Renal cortex interstitium (tissue), 15 donors: ENCODE results near the gene HOXD8. TPM values are rescaled to one million over a fixed set of nuclear protein-coding genes. Genes with fewer than 3 reads are reported as not detected.

Source experiments
- DNase-seq, 11 donors: peaks; one replicate each; pipeline ENCODE4 v3.0.0-alpha.2; 2013; ENCODE audit warnings: low read depth in 9 of 11, low spot score in 4 of 11; ENCODE audit errors: extremely low read depth in 1 of 11
- long read RNA-seq, 16 experiments: transcript quantifications; one replicate each; lab custom pipeline, GENCODE V29; 2026
- polyA plus RNA-seq, 3 donors: library from polyadenylated mRNA; unstranded; fragments of 120-200 nt; gene quantifications; one replicate each; pipeline ENCODE4 v1.2.1, GENCODE V29; 2013; ENCODE audit not compliant: insufficient read length in 3 of 3

The HOXD8 gene
- polyA plus RNA-seq = 100 to 1,000 TPM; 169 to 187 (median 181) TPM
- long read RNA-seq, donor 1, transcript HOXD8-203 (2 exons, 1,268 nt) = minor isoform, 11 of 58 reads
- long read RNA-seq, donor 1, transcript HOXD8-201 (2 exons, 1,917 nt) = major isoform, 20 of 58 reads
- long read RNA-seq, donor 1, partial matches to known transcripts = 0 of 58 reads
- long read RNA-seq, donor 1, other reads (novel, unspliced or antisense) = 25 of 58 reads
- long read RNA-seq, donor 2, transcript HOXD8-201 (2 exons, 1,917 nt) = major isoform, 13 of 42 reads
- long read RNA-seq, donor 2, transcript HOXD8-203 (2 exons, 1,268 nt) = major isoform, 13 of 42 reads
- long read RNA-seq, donor 2, partial matches to known transcripts = 0 of 42 reads
- long read RNA-seq, donor 2, other reads (novel, unspliced or antisense) = 13 of 42 reads
- long read RNA-seq, donor 3, transcript HOXD8-202 (3 exons, 1,608 nt) = minor isoform, 10 of 102 reads
- long read RNA-seq, donor 3, transcript HOXD8-203 (2 exons, 1,268 nt) = minor isoform, 17 of 102 reads
- long read RNA-seq, donor 3, transcript HOXD8-201 (2 exons, 1,917 nt) = major isoform, 45 of 102 reads
- long read RNA-seq, donor 3, partial matches to known transcripts = 0 of 102 reads
- long read RNA-seq, donor 3, other reads (novel, unspliced or antisense) = 30 of 102 reads
- long read RNA-seq, donor 4, transcript HOXD8-203 (2 exons, 1,268 nt) = minor isoform, 13 of 59 reads
- long read RNA-seq, donor 4, transcript HOXD8-201 (2 exons, 1,917 nt) = major isoform, 18 of 59 reads
- long read RNA-seq, donor 4, partial matches to known transcripts = 0 of 59 reads
- long read RNA-seq, donor 4, other reads (novel, unspliced or antisense) = 24 of 59 reads
- long read RNA-seq, donor 5 = 0 reads
- long read RNA-seq, donor 6, transcript HOXD8-201 (2 exons, 1,917 nt) = major isoform, 19 of 55 reads
- long read RNA-seq, donor 6, transcript HOXD8-203 (2 exons, 1,268 nt) = minor isoform, 16 of 55 reads
- long read RNA-seq, donor 6, partial matches to known transcripts = 0 of 55 reads
- long read RNA-seq, donor 6, other reads (novel, unspliced or antisense) = 18 of 55 reads
- long read RNA-seq, donor 7, transcript HOXD8-201 (2 exons, 1,917 nt) = major isoform, 15 of 74 reads
- long read RNA-seq, donor 7, transcript HOXD8-203 (2 exons, 1,268 nt) = minor isoform, 14 of 74 reads
- long read RNA-seq, donor 7, partial matches to known transcripts = 0 of 74 reads
- long read RNA-seq, donor 7, other reads (novel, unspliced or antisense) = 43 of 74 reads
- long read RNA-seq, donor 8, transcript HOXD8-201 (2 exons, 1,917 nt) = major isoform, 31 of 66 reads
- long read RNA-seq, donor 8, transcript HOXD8-202 (3 exons, 1,608 nt) = minor isoform, 8 of 66 reads
- long read RNA-seq, donor 8, transcript HOXD8-203 (2 exons, 1,268 nt) = minor isoform, 27 of 66 reads
- long read RNA-seq, donor 8, partial matches to known transcripts = 0 of 66 reads
- long read RNA-seq, donor 8, other reads (novel, unspliced or antisense) = 0 of 66 reads
- long read RNA-seq, donor 9, transcript HOXD8-201 (2 exons, 1,917 nt) = major isoform, 23 of 47 reads
- long read RNA-seq, donor 9, transcript HOXD8-203 (2 exons, 1,268 nt) = minor isoform, 17 of 47 reads
- long read RNA-seq, donor 9, partial matches to known transcripts = 0 of 47 reads
- long read RNA-seq, donor 9, other reads (novel, unspliced or antisense) = 5 of 47 reads
- long read RNA-seq, donor 10, transcript HOXD8-203 (2 exons, 1,268 nt) = minor isoform, 14 of 69 reads
- long read RNA-seq, donor 10, transcript HOXD8-202 (3 exons, 1,608 nt) = minor isoform, 5 of 69 reads
- long read RNA-seq, donor 10, transcript HOXD8-201 (2 exons, 1,917 nt) = major isoform, 21 of 69 reads
- long read RNA-seq, donor 10, partial matches to known transcripts = 0 of 69 reads
- long read RNA-seq, donor 10, other reads (novel, unspliced or antisense) = 29 of 69 reads
- long read RNA-seq, donor 11, transcript HOXD8-201 (2 exons, 1,917 nt) = major isoform, 20 of 60 reads
- long read RNA-seq, donor 11, transcript HOXD8-203 (2 exons, 1,268 nt) = minor isoform, 13 of 60 reads
- long read RNA-seq, donor 11, partial matches to known transcripts = 0 of 60 reads
- long read RNA-seq, donor 11, other reads (novel, unspliced or antisense) = 25 of 60 reads
- long read RNA-seq, donor 12, transcript HOXD8-201 (2 exons, 1,917 nt) = major isoform, 15 of 52 reads
- long read RNA-seq, donor 12, transcript HOXD8-203 (2 exons, 1,268 nt) = major isoform, 15 of 52 reads
- long read RNA-seq, donor 12, partial matches to known transcripts = 0 of 52 reads
- long read RNA-seq, donor 12, other reads (novel, unspliced or antisense) = 21 of 52 reads
- long read RNA-seq, donor 13, transcript HOXD8-201 (2 exons, 1,917 nt) = major isoform, 51 of 102 reads
- long read RNA-seq, donor 13, transcript HOXD8-202 (3 exons, 1,608 nt) = minor isoform, 7 of 102 reads
- long read RNA-seq, donor 13, transcript HOXD8-203 (2 exons, 1,268 nt) = minor isoform, 39 of 102 reads
- long read RNA-seq, donor 13, partial matches to known transcripts = 0 of 102 reads
- long read RNA-seq, donor 13, other reads (novel, unspliced or antisense) = 5 of 102 reads
- long read RNA-seq, donor 14, transcript HOXD8-203 (2 exons, 1,268 nt) = minor isoform, 15 of 87 reads
- long read RNA-seq, donor 14, transcript HOXD8-201 (2 exons, 1,917 nt) = major isoform, 31 of 87 reads
- long read RNA-seq, donor 14, partial matches to known transcripts = 0 of 87 reads
- long read RNA-seq, donor 14, other reads (novel, unspliced or antisense) = 37 of 87 reads
- long read RNA-seq, donor 15, transcript HOXD8-201 (2 exons, 1,917 nt) = major isoform, 16 of 21 reads
- long read RNA-seq, donor 15, partial matches to known transcripts = 0 of 21 reads
- long read RNA-seq, donor 15, other reads (novel, unspliced or antisense) = 0 of 21 reads
- long read RNA-seq, donor 16, transcript HOXD8-203 (2 exons, 1,268 nt) = minor isoform, 39 of 211 reads
- long read RNA-seq, donor 16, transcript HOXD8-201 (2 exons, 1,917 nt) = major isoform, 53 of 211 reads
- long read RNA-seq, donor 16, transcript HOXD8-202 (3 exons, 1,608 nt) = minor isoform, 10 of 211 reads
- long read RNA-seq, donor 16, partial matches to known transcripts = 26 of 211 reads
- long read RNA-seq, donor 16, other reads (novel, unspliced or antisense) = 83 of 211 reads

DNA sequence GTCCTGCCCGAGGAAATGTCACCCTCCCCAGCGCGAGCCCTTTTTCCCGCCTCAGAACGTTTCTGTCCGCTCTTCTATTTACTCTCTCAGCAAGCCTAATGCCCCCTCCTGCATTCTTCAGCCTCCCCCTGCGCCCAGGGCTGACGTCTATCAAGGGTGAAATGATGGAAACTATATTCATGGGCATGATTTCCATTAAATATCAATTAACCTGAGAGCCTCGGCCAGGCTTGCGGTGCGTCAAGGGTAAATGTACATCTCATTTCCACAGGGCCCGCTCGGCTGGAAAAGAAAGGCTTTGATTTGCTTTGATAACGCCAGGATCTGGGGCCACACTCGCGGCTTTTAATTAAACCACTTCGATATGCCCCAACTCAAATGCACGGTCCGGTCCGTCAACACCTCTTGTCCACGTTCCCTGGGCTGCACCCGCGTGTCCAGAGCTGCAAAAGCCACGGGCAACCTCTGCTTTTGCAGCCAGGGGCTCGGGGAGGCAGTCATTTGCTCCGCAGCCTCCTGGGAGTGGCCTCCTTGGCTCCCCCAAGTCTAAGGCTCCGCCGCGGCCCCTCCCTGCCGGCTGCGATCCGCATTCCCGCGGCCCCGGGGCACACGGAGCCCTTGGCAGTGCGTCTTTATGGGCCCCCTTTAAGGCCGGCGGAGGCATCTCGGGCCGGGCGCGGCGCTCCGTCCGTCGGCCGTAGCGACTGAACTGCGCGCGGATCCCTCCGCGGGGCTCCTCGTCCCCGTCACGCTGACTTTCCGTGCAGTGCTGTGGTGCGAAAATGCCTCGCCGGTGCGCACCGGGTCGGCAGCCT is at the start of gene HOXD8:
HOXD8 (plus strand) TSS at position 724 of the 815 bp plus-strand sequence. CDS start 662 bp downstream, outside the sequence.
- peak in 3 of 11 donors; percentile 84 to 85 (median 85) for DNase-seq

DNA sequence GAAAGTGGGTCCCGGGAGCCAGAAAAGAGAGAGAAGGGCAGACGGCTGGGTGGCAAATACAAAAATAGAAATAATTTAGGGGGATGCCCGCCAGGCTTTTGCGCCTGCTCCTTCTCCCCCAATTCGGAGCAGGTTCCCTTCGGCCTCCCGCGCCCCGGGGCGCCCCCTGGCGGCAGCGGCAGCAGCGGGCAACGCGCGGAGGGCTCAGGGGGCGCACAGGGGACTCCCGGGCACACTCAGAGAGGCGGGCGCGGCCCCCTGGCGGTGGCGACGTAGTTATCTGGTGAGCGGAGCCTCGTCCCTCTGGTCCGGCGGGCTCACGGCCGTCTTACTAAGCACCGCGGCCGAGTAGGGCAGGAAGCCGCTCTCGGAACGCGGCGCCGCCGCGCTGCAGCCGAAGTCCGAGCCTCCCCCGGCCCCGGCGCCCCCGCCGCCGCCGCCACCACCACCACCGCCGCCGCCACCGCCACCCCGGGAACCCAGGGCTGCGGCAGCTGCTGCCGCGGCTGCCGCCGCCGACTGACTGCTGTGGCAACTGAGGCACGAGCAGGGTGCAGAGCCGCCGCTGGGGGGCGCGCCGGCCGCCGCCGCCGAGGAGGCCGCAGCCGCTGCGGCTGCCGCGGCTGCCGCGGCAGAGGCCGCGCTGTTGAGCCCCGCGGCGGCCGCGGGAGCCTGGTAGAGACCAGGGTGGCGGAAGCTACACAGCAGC is 49.5 kb upstream of the HOXD8 start:
- no peak for DNase-seq

DNA sequence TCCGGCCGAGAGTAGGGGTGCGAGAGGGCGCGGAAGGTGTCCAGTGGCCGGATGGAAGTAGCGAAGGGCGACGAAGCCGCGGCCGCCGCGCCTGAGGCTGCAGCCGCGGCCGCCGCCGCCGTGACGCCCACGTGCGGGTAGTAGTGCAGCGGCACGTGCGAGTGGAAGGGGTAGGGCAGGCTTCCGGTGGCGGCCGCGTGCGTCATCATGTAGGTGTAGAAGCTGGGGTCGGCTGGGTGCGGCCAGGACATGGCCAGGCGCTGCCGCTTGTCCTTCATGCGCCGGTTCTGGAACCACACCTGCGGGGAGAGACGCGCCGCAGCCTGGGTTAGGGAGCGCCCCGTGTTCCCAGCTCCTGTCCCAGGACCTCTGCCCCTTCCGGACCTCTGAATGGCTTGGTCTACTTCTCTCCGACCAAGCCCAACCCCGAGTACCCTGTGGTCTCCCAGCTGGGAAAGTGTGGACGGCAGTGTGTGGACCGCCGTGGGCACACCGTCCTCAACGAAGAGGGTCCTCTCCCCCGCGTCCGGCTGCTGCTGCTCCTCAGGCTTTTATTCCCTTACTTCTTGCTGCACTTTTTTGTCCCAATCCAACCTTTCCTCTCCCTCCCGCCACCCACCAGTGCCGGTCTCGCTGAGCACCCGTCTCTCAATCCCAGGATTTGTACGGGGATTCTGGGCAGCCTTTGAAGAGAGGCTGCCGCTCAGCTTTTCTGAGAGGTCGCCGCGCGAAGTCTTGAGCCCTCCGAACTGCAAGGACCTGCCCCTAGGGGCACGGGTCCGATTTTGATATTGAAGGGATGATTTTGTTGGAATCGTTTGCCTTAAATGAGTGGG is 48.7 kb upstream of the HOXD8 start:
- DNase-seq = no peak

DNA sequence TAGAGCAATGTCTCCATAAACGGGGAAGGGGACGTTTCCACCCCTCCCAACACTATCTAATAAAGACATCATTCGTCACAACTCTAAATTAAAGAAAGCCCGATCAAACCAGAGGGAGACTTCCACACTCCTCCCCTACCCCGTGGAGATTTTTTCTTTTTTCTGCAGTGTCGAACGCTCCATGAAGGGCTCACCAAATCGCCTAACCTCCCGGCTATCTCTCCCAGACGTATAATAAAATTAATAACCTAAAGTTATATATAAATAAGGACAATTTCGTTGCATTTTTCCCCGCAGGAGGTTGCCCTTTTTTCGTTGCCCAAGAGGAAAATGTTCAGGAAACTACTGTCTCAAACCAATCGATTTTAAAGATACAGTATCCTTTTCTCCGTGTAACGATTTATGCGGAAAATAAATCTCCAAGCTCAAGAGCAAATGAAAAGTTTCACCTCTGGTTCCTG is 48.1 kb upstream of the HOXD8 start:
- peak in 1 of 11 donors; percentile 53 for DNase-seq

DNA sequence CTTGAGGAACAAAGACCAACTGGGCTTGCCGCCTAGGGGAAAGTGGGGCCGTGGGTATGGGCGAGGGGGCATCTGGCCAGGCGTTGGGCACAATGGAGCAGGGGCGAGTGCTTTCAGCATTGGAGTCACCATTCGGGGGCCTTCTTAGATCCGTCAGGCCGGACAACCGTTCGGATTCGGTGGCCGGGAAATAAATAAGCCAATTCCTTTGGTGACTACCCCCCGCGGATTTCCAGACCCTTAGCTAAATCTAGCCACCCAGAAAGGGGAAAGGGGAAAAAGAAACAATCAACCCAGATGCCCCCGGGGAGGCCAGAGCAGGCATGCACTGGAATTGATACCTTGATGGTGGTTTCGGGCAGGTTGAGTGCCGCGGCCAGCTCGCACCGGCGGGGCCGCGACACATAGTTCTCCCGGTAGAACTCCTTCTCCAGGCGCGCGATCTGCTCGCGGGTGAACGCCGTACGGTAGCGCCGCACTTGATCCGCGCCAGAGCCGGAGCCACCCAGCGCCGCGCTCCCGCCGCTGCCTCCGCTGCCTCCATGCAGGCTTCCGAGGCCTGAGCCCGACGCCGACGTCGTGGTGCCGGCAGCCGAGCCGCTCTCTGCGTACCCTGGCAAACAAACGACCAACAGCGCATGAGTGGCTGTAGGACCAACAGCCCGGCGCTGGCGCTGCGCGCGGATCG is 47.5 kb upstream of the HOXD8 start:
- DNase-seq = peak in 1 of 11 donors; percentile 44

DNA sequence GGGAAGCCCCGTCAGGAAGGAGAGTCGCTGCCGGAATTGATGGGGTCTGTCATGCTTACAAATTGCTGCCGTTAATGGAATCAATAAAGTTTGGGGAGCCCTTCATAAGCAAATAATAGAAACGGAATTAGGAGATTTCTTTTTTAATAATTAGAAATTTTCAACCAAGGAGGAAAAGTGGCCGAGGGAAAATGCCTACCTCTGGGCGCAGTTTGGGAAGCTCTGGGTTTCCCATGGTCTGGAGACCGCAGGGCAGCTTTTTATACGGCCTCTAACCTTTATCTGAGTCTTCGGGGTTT is 47.0 kb upstream of the HOXD8 start:
- DNase-seq = no peak

DNA sequence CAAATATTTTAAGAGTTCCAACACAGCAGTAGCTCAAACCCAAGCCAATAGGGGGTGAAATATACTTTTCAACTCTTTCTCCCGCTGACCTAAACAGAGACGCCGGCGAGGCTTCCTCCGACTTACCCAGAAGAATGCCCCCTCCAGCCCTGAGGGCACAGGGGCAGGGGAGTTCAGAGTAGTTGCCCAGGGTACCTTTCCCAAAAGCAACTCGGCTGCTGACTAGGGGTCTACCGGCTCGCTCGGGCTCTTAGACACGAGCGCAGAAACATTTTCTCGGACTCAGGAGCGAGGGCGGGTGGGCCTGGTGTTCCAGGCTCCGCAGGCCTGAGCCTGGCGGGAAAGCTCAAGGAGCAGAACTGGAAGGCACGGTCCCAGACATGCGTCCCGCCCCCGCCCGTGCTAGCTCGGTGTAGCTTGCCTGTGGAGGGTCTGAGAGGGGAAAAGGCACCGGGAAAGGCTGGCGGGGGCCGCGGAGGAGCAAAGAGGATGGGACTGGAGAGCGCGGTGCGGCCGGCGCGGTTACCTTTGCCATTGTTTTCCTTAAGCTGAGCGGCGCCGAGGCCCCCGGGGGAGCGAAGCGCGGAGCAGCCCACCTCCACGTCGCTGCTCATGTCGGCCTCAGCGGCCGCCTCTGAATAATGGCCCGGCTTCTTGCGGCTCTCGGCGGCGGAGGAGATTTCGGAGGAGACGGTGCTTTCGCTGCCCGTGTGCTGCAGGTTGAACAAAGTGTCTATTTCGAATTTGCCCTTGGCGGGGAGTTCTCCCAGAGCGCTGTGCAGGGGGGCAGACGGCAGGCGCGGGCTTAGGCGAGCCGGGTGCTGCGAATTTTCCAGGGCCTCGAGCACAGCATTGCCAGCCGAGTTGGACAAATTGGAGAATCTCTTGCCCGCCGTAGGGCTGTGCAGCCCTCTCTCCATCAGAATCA is 46.4 kb upstream of the HOXD8 start:
- DNase-seq = peak in 1 of 11 donors; percentile 39

DNA sequence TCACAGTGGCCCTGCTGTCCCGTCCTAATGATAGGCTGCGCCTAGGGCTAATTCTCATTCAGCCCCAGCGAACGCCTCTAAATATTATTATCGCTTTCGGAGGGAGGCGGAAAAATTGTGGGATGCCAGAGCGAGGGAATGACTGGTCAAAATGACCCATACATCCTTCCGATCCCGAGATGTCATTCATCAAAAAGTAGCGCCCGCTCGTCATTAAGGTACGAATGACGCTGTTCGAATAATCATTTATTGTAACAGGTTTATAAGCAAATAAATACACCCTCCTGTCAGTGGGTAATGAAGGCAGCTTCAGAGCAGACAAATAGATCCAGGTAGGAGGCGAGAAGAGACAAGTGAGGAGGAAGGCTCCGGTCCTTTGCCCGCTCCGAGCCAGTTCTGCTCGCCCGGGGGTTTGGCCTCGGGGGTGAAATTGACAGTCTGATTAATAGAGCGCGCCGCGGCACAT is 45.7 kb upstream of the HOXD8 start, which contains the start of gene EVX2:
EVX2 (minus strand) TSS at position 167 of the 466 bp plus-strand sequence. CDS start 186 bp downstream, outside the sequence.
- DNase-seq = peak in 1 of 11 donors; percentile 28

DNA sequence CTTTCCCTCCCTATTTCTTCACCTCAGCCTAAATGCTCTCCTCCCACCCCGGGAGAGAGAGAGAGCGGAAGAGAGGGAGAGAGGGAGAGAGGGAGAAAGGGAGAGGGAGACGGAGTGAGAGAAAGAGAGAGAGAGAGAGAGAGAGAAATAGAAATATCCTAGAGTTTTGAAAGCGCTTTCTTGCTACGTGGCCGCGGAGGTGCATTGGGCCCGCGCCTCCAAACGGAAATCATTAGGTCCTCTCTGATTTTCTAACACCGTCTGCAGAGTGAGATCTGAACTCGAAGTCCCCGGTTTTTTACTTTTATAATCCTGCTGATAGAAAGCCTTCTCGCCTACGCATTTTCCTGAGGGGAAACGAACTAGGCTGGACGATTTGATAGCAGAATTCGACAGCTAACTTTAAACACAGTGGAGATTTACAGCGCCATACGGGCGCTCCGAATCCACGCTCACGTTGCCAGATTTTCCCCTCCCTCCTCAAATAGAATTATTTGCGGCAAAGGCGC is 44.8 kb upstream of the HOXD8 start:
- DNase-seq = no peak

DNA sequence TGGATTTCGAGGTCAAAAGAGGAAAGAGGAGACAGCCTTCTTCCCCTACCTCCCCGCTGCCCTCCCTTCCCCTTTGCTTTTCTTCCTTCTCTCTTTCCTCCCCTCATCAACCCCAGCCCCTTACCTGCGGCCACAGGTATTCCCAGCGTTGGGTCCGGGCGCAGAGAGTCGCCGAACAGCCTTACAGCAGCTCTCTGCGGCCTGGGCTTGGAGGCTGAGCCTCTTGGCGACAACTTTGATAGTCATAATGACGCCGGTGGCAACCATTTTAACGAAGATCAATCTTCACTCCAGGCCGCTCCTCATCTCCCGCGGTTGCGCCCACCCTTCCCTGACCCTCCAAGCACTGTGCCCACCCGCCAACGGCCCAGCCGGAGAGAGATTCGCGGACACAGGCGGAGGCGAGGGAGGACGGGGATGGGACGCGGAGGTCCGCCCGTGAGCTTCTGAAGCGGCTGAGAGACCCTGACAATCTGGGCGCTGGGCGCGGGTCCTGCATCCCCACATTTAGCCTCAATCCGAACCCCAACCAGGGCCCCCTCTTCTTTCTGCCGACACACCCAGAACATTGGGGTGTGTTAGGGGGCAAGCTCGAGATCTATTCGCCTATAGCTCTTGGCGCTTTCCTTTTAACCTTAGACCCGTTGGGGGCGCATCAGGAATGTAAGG is 44.3 kb upstream of the HOXD8 start:
- DNase-seq = no peak
